Left ventricle myocardium inferior (tissue), 1 donor: ENCODE results near the gene ISG20L2. TPM values are rescaled to one million over a fixed set of nuclear protein-coding genes. Genes with fewer than 3 reads are reported as not detected.

Source experiments
- DNase-seq: peaks from one replicate; pipeline ENCODE4 v3.0.0-alpha.2; 2020
- H3K27ac ChIP-seq: fragments of 200-600 bp; replicated peaks from 2 replicates; pipeline ENCODE4 v1.8.0; 2021
- H3K27me3 ChIP-seq: fragments of 200-600 bp; 2 replicates; pipeline ENCODE4 v1.8.0; 2021; ENCODE audit warnings: low read depth
- H3K36me3 ChIP-seq: fragments of 200-600 bp; 2 replicates; pipeline ENCODE4 v1.8.0; 2021
- H3K4me1 ChIP-seq: fragments of 200-600 bp; 2 replicates; pipeline ENCODE4 v1.8.0; 2021
- H3K4me3 ChIP-seq: fragments of 200-600 bp; 2 replicates; pipeline ENCODE4 v1.8.0; 2021; ENCODE audit warnings: mild to moderate bottlenecking, moderate library complexity
- H3K9me3 ChIP-seq: fragments of 200-600 bp; replicated peaks from 2 replicates; pipeline ENCODE4 v1.8.0; 2021
- CTCF ChIP-seq: fragments of 200-600 bp; IDR thresholded peaks from 2 replicates; pipeline ENCODE4 v1.8.0; 2021; ENCODE audit warnings: antibody characterized with exemption, mild to moderate bottlenecking, borderline replicate concordance
- intact Hi-C: fragments of 100-400 bp; cut with micrococcal nuclease; formaldehyde crosslinking; loops from one replicate; pipeline ENCODE4 v1.11.0; 2022
- total RNA-seq: library from RNA; stranded (reverse); fragmentation: NEBNext Ultra II Directional; extraction: Animal tissue kit (Norgen Biotek cat#: 25700); gene quantifications from one replicate; pipeline ENCODE4 v1.2.1, GENCODE V29; 2021
- donor health status: DM: no; HTN: yes; CAD: no; lungs with severe emphysema.

Gene ISG20L2
- total RNA-seq, 1 donor from 2014 or later = 11.5 TPM

GRCh38 chr1:156704166-156704711 lies 24.3 kb downstream of the ISG20L2 start:
- intact Hi-C loops = no loop called here
- H3K27me3 ChIP-seq = peaks cover 74% of the 10 kb centered on the region
- no peaks in the 10 kb centered on the region for H3K36me3 ChIP-seq
- no peak for DNase-seq
- no peak overlapping the region for H3K4me3 ChIP-seq
- H3K27ac ChIP-seq = no peak overlapping the region
- H3K4me1 ChIP-seq = peaks cover 30% of the 10 kb centered on the region
- no peak for TF ChIP-seq CTCF
- H3K9me3 ChIP-seq = no peaks in the 10 kb centered on the region

GRCh38 chr1:156703741-156704140 lies 24.8 kb downstream of the ISG20L2 start:
- no peak for TF ChIP-seq CTCF
- Histone ChIP-seq H3K4me3 (no peak overlapping the region), H3K9me3 (no peaks in the 10 kb centered on the region), H3K27me3 (peaks cover 79% of the 10 kb centered on the region), H3K4me1 (peaks cover 30% of the 10 kb centered on the region), H3K27ac (no peak overlapping the region), H3K36me3 (no peaks in the 10 kb centered on the region)
- DNase-seq = no peak
- intact Hi-C loops = no loop called here

- no peak for TF ChIP-seq CTCF
- peaks cover 30% of the 10 kb centered on the region for H3K4me1 ChIP-seq
- H3K4me3 ChIP-seq = no peak overlapping the region
- DNase-seq = no peak
- intact Hi-C loops = no loop called here
- no peaks in the 10 kb centered on the region for H3K9me3 ChIP-seq
- H3K27ac ChIP-seq = no peak overlapping the region
- H3K27me3 ChIP-seq = peaks cover 81% of the 10 kb centered on the region
- H3K36me3 ChIP-seq = no peaks in the 10 kb centered on the region
Measured at GRCh38 chr1:156703336-156703735, 25.2 kb downstream of the ISG20L2 start.

GRCh38 chr1:156700736-156701531 lies 27.6 kb downstream of the ISG20L2 start:
- Histone ChIP-seq H3K9me3 (no peaks in the 10 kb centered on the region), H3K4me3 (no peak overlapping the region), H3K36me3 (no peaks in the 10 kb centered on the region), H3K4me1 (peaks cover 17% of the 10 kb centered on the region), H3K27ac (no peak overlapping the region), H3K27me3 (peaks cover 93% of the 10 kb centered on the region)
- DNase-seq = no peak
- intact Hi-C loops = no loop called here
- no peak for TF ChIP-seq CTCF

GRCh38 chr1:156698995-156699394 lies 29.6 kb downstream of the ISG20L2 start:
- Histone ChIP-seq H3K9me3 (no peaks in the 10 kb centered on the region), H3K27me3 (peaks cover 92% of the 10 kb centered on the region), H3K4me3 (no peak overlapping the region), H3K27ac (no peak overlapping the region), H3K36me3 (no peaks in the 10 kb centered on the region), H3K4me1 (no peaks in the 10 kb centered on the region)
- DNase-seq = no peak
- TF ChIP-seq CTCF = no peak
- intact Hi-C loops = no loop called here
